Endothelial cell (in vitro differentiated cells): ENCODE results near the gene POLE4. TPM values are rescaled to one million over a fixed set of nuclear protein-coding genes. Genes with fewer than 3 reads are reported as not detected.

ENCODE experiments used
- DNase-seq: peaks from one replicate; pipeline ENCODE4 v3.0.0; 2021; ENCODE audit warnings: low spot score
- H3K27ac Mint-ChIP-seq: one replicate; pipeline ENCODE4 v1.8.0; 2021; ENCODE audit warnings: mixed read lengths, inconsistent platforms; ENCODE audit not compliant: unreplicated experiment
- H3K27me3 Mint-ChIP-seq: one replicate; pipeline ENCODE4 v1.8.0; 2021; ENCODE audit warnings: mild to moderate bottlenecking, moderate library complexity, mixed read lengths, inconsistent platforms; ENCODE audit not compliant: unreplicated experiment
- H3K36me3 Mint-ChIP-seq: one replicate; pipeline ENCODE4 v1.8.0; 2021; ENCODE audit warnings: mild to moderate bottlenecking, low read depth, mixed read lengths, inconsistent platforms; ENCODE audit not compliant: unreplicated experiment
- H3K4me1 Mint-ChIP-seq: one replicate; pipeline ENCODE4 v1.8.0; 2021; ENCODE audit warnings: mild to moderate bottlenecking, mixed read lengths, inconsistent platforms; ENCODE audit not compliant: unreplicated experiment
- H3K4me3 Mint-ChIP-seq: one replicate; pipeline ENCODE4 v1.8.0; 2021; ENCODE audit warnings: mild to moderate bottlenecking, mixed read lengths, inconsistent platforms; ENCODE audit not compliant: unreplicated experiment
- H3K9me3 Mint-ChIP-seq: one replicate; pipeline ENCODE4 v1.8.0; 2021; ENCODE audit warnings: mixed read lengths, inconsistent platforms; ENCODE audit not compliant: unreplicated experiment
- CTCF ChIP-seq: fragments of 200-600 bp; sonication (generic); IDR thresholded peaks from one replicate; pipeline ENCODE4 v1.5.0; 2021; ENCODE audit warnings: antibody characterized with exemption; ENCODE audit not compliant: unreplicated experiment
- total RNA-seq: library from RNA; stranded (reverse); fragmentation: NEBNext Ultra II Directional; extraction: Animal tissue kit (Norgen Biotek cat#: 25700); gene quantifications from one replicate; pipeline ENCODE4 v1.2.1, GENCODE V29; 2021; ENCODE audit not compliant: unreplicated experiment

POLE4 gene
- total RNA-seq, 1 donor from 2014 or later = 23.2 TPM

GRCh38 chr2:74984947-74985637 lies 26.6 kb downstream of the POLE4 start:
- no peak overlapping the region for H3K27ac Mint-ChIP-seq
- H3K27me3 Mint-ChIP-seq = peaks cover 2% of the 10 kb centered on the region
- no peaks in the 10 kb centered on the region for H3K4me1 Mint-ChIP-seq
- no peak for DNase-seq
- H3K4me3 Mint-ChIP-seq = no peak overlapping the region
- no peaks in the 10 kb centered on the region for H3K9me3 Mint-ChIP-seq
- TF ChIP-seq CTCF = no peak
- no peaks in the 10 kb centered on the region for H3K36me3 Mint-ChIP-seq

GRCh38 chr2:74985978-74986609 lies 27.7 kb downstream of the POLE4 start:
- Mint-ChIP-seq H3K9me3 (no peaks in the 10 kb centered on the region), H3K27ac (no peak overlapping the region), H3K4me3 (no peak overlapping the region), H3K36me3 (no peaks in the 10 kb centered on the region), H3K27me3 (peaks cover 2% of the 10 kb centered on the region), H3K4me1 (no peaks in the 10 kb centered on the region)
- TF ChIP-seq CTCF = no peak
- no peak for DNase-seq

GRCh38 chr2:74991977-74992376 lies 33.5 kb downstream of the POLE4 start:
- Mint-ChIP-seq H3K27ac (no peak overlapping the region), H3K4me1 (no peaks in the 10 kb centered on the region)

GRCh38 chr2:74999468-74999867 lies 41.0 kb downstream of the POLE4 start:
- Mint-ChIP-seq H3K27me3 (peaks cover 4% of the 10 kb centered on the region), H3K9me3 (no peaks in the 10 kb centered on the region), H3K4me3 (no peak overlapping the region), H3K36me3 (peaks cover 8% of the 10 kb centered on the region), H3K27ac (no peak overlapping the region), H3K4me1 (no peaks in the 10 kb centered on the region)
- TF ChIP-seq CTCF = no peak
- DNase-seq = no peak

More at GRCh38 chr2:74991977-74992376, 33.5 kb downstream of the POLE4 start:
- no peak overlapping the region for H3K4me3 Mint-ChIP-seq
- H3K27me3 Mint-ChIP-seq = peaks cover 2% of the 10 kb centered on the region
- no peaks in the 10 kb centered on the region for H3K9me3 Mint-ChIP-seq
- no peaks in the 10 kb centered on the region for H3K36me3 Mint-ChIP-seq
- TF ChIP-seq CTCF = no peak
- DNase-seq = no peak

GRCh38 chr2:75002007-75002406 lies 43.6 kb downstream of the POLE4 start:
- DNase-seq = no peak
- no peak overlapping the region for H3K4me3 Mint-ChIP-seq
- H3K4me1 Mint-ChIP-seq = no peaks in the 10 kb centered on the region
- H3K27ac Mint-ChIP-seq = no peak overlapping the region
- peaks cover 8% of the 10 kb centered on the region for H3K36me3 Mint-ChIP-seq
- H3K9me3 Mint-ChIP-seq = no peaks in the 10 kb centered on the region
- no peak for TF ChIP-seq CTCF
- peaks cover 4% of the 10 kb centered on the region for H3K27me3 Mint-ChIP-seq
